Fibroblast of lung (primary cell): Measurements from ENCODE around the gene GH2. TPM values are rescaled to one million over a fixed set of nuclear protein-coding genes. Genes with fewer than 3 reads are reported as not detected.
"Not testable (repeated sequence)": the region's sequence is repeated elsewhere in the genome, so short reads cannot be mapped to it uniquely, and the experiment has no call there.

Experiments
- DNase-seq, 2 donors: peaks; one replicate each; pipeline versions ENCODE4 v3.0.0 to v3.0.0-alpha.2; 2010; ENCODE audit warnings: low read depth in 2 of 2
- H2AFZ ChIP-seq: 2 replicates; pipeline ENCODE4 v1.5.1; 2012; ENCODE audit warnings: low read length, control low read depth, inconsistent platforms
- H3K27ac ChIP-seq: 2 replicates; pipeline ENCODE4 v1.5.1; 2011; ENCODE audit warnings: low read length, control low read depth; ENCODE audit not compliant: insufficient read depth
- H3K27me3 ChIP-seq: 2 replicates; pipeline ENCODE4 v1.5.1; 2011; ENCODE audit warnings: mild to moderate bottlenecking, low read length; ENCODE audit not compliant: control insufficient read depth, insufficient read depth
- H3K36me3 ChIP-seq: 2 replicates; pipeline ENCODE4 v1.5.1; 2011; ENCODE audit warnings: low read length; ENCODE audit not compliant: control insufficient read depth, insufficient read depth
- H3K4me1 ChIP-seq: 2 replicates; pipeline ENCODE4 v1.5.1; 2011; ENCODE audit warnings: low read length; ENCODE audit not compliant: control insufficient read depth, insufficient read depth; ENCODE audit errors: extremely low read depth
- H3K4me2 ChIP-seq: 2 replicates; pipeline ENCODE4 v1.5.1; 2011; ENCODE audit warnings: low read length, control low read depth; ENCODE audit not compliant: insufficient read depth; ENCODE audit errors: extremely low read depth
- H3K4me3 ChIP-seq, 4 experiments: fragments of 200-600 bp in 1 of 4; sonication (generic) in 1 of 4; replicated peaks in 1 of 4; 2 replicates each; pipeline ENCODE4 v1.5.1; 2011 to 2016; ENCODE audit warnings: low read length in 4 of 4, low read depth in 3 of 4, mild to moderate bottlenecking in 3 of 4, control low read depth in 2 of 4, inconsistent platforms in 1 of 4, mixed read lengths in 1 of 4; ENCODE audit not compliant: insufficient read depth in 1 of 4; ENCODE audit errors: control extremely low read depth in 1 of 4
- H3K79me2 ChIP-seq: 2 replicates; pipeline ENCODE4 v1.5.1; 2012; ENCODE audit warnings: mild to moderate bottlenecking, low read length, inconsistent platforms; ENCODE audit not compliant: control insufficient read depth, insufficient read depth
- H3K9ac ChIP-seq: 2 replicates; pipeline ENCODE4 v1.5.1; 2011; ENCODE audit warnings: mild to moderate bottlenecking, low read length, control low read depth; ENCODE audit not compliant: insufficient read depth
- H3K9me3 ChIP-seq: 2 replicates; pipeline ENCODE4 v1.5.1; 2012; ENCODE audit warnings: low read depth, low read length; ENCODE audit not compliant: control insufficient read depth, insufficient read depth
- H4K20me1 ChIP-seq: 2 replicates; pipeline ENCODE4 v1.5.1; 2011; ENCODE audit warnings: low read length; ENCODE audit not compliant: control insufficient read depth, insufficient read depth; ENCODE audit errors: extremely low read depth
- CTCF ChIP-seq, 2 donors: IDR thresholded peaks in 1 of 2; conservative IDR thresholded peaks in 1 of 2; 1 replicate in 1 of 2; 2 replicates in 1 of 2; pipeline ENCODE4 v1.5.1; 2011 to 2012; ENCODE audit warnings: low read length in 2 of 2, control low read depth in 1 of 2, inconsistent platforms in 1 of 2, low read depth in 1 of 2, mild to moderate bottlenecking in 1 of 2
- EZH2 ChIP-seq: IDR thresholded peaks from 2 replicates; pipeline ENCODE4 v1.5.1; 2012; ENCODE audit warnings: low read length, control low read depth, mild to moderate bottlenecking; ENCODE audit errors: missing control alignments
- polyA plus RNA-seq, 2 donors: library from polyadenylated mRNA; depleted of rRNA in 1 of 2; stranded (reverse) in 1 of 2; unstranded in 1 of 2; fragments of >200 nt; gene quantifications; 2 replicates each; pipeline ENCODE4 v1.2.1, GENCODE V29; 2011 to 2012; ENCODE audit warnings: missing spikeins in 1 of 2
- total RNA-seq: library from RNA; depleted of rRNA; stranded (reverse); fragments of >200 nt; gene quantifications from 2 replicates; pipeline ENCODE4 v1.2.1, GENCODE V29; 2014

The GH2 gene
- total and polyA plus RNA-seq, 2 donors (not counting 1 experiment from before 2014, with no cell fraction given), result not detected

DNA sequence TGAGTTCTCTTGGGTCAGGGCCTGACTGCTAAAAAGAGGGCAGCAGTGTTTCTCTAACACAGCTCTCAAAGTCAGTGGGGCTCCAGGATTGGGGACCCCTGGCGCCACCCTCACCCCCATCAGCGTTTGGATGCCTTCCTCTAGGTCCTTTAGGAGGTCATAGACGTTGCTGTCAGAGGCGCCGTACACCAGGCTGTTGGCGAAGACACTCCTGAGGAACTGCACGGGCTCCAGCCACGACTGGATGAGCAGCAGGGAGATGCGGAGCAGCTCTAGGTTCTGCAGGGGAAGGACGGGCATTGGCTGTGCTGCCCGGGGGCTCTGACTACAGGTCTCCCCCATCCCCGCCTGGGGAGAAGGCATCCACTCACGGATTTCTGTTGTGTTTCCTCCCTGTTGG is 35.9 kb upstream of the GH2 start:
- no peaks in the 10 kb centered on the region for H3K9me3 ChIP-seq
- no peaks in the 10 kb centered on the region for H3K36me3 ChIP-seq
- no peak overlapping the region for H3K4me3 ChIP-seq
- H3K4me2 ChIP-seq, result no peak overlapping the region
- no peaks in the 10 kb centered on the region for H3K4me1 ChIP-seq
- H3K79me2 ChIP-seq, result no peaks in the 10 kb centered on the region
- H3K27me3 ChIP-seq, result peaks cover 6% of the 10 kb centered on the region
- no peak for TF ChIP-seq CTCF (conservative IDR thresholded peaks at IDR 0.05 in 1 of 2, IDR thresholded peaks at IDR 0.05 in 1 of 2; ENCODE audit: low read depth in 1 of 2, low read length in 2 of 2)
- no peak for TF ChIP-seq EZH2
- DNase-seq, result no peak
- no peaks in the 10 kb centered on the region for H4K20me1 ChIP-seq
- no peak overlapping the region for H2AFZ ChIP-seq
- no peak overlapping the region for H3K27ac ChIP-seq
- H3K9ac ChIP-seq, result no peak overlapping the region

DNA sequence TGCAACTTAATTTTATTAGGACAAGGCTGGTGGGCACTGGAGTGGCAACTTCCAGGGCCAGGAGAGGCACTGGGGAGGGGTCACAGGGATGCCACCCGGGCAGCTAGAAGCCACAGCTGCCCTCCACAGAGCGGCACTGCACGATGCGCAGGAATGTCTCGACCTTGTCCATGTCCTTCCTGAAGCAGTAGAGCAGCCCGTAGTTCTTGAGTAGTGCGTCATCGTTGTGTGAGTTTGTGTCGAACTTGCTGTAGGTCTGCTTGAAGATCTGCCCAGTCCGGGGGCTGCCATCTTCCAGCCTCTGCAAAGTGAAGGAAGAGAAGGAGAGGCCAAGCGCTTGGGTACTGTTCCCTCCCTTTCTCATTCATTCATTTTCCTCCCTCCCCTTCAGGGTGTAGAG is 35.5 kb upstream of the GH2 start:
- H3K79me2 ChIP-seq, DNase-seq, H3K27me3 ChIP-seq, H3K4me3 ChIP-seq, H3K27ac ChIP-seq, H3K9ac ChIP-seq, H3K9me3 ChIP-seq, H2AFZ ChIP-seq, H4K20me1 ChIP-seq, H3K4me2 ChIP-seq, H3K4me1 ChIP-seq, H3K36me3 ChIP-seq: not testable (repeated sequence)

DNA sequence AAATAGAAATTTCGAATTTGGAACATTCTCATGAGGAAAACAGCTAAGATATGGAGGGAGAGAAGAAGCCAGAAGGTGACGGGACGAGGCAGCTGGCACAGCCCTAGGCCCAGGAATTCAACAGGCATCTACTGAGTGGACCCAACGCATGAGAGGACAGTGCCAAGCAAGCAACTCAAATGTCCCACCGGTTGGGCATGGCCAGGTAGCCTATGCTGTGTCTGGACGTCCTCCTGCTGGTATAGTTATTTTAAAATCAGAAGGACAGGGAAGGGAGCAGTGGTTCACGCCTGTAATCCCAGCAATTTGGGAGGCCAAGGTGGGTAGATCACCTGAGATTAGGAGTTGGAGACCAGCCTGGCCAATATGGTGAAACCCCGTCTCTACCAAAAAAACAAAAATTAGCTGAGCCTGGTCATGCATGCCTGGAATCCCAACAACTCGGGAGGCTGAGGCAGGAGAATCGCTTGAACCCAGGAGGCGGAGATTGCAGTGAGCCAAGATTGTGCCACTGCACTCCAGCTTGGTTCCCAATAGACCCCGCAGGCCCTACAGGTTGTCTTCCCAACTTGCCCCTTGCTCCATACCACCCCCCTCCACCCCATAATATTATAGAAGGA is 34.9 kb upstream of the GH2 start:
- H3K9me3 ChIP-seq, result no peaks in the 10 kb centered on the region
- no peak overlapping the region for H3K27ac ChIP-seq
- no peak for DNase-seq
- TF ChIP-seq CTCF (conservative IDR thresholded peaks at IDR 0.05 in 1 of 2, IDR thresholded peaks at IDR 0.05 in 1 of 2; ENCODE audit: low read depth in 1 of 2, low read length in 2 of 2), result no peak
- no peak for TF ChIP-seq EZH2
- no peak overlapping the region for H3K4me2 ChIP-seq
- no peak overlapping the region for H3K4me3 ChIP-seq
- H3K36me3 ChIP-seq, result no peaks in the 10 kb centered on the region
- peaks cover 6% of the 10 kb centered on the region for H3K27me3 ChIP-seq
- H4K20me1 ChIP-seq, result no peaks in the 10 kb centered on the region
- no peaks in the 10 kb centered on the region for H3K79me2 ChIP-seq
- no peaks in the 10 kb centered on the region for H3K4me1 ChIP-seq
- H3K9ac ChIP-seq, result no peak overlapping the region
- H2AFZ ChIP-seq, result no peak overlapping the region

- H3K4me3 ChIP-seq, H4K20me1 ChIP-seq, H3K9me3 ChIP-seq, DNase-seq, H3K4me1 ChIP-seq, H3K9ac ChIP-seq, H3K27me3 ChIP-seq, H3K4me2 ChIP-seq, H2AFZ ChIP-seq, H3K27ac ChIP-seq, H3K36me3 ChIP-seq, H3K79me2 ChIP-seq: not testable (repeated sequence)
These were observed 34.0 kb upstream of the GH2 start for GRCh38 chr17:63915753-63916152.
